Stimulated activated CD4-positive, alpha-beta T cell treated with anti-CD3 and anti-CD28 coated beads, TNF-alpha, amount 100 ng/mL, for 4 hours (primary cell): ENCODE results near the gene NLRX1.
"Not testable (repeated sequence)": the region's sequence is repeated elsewhere in the genome, so short reads cannot be mapped to it uniquely, and the experiment has no call there.

ENCODE experiments used
- DNase-seq, 3 experiments: peaks; one replicate each; pipeline ENCODE4 v3.0.0-alpha.2; 2020; ENCODE audit warnings: low read depth in 3 of 3

NLRX1 gene

DNA sequence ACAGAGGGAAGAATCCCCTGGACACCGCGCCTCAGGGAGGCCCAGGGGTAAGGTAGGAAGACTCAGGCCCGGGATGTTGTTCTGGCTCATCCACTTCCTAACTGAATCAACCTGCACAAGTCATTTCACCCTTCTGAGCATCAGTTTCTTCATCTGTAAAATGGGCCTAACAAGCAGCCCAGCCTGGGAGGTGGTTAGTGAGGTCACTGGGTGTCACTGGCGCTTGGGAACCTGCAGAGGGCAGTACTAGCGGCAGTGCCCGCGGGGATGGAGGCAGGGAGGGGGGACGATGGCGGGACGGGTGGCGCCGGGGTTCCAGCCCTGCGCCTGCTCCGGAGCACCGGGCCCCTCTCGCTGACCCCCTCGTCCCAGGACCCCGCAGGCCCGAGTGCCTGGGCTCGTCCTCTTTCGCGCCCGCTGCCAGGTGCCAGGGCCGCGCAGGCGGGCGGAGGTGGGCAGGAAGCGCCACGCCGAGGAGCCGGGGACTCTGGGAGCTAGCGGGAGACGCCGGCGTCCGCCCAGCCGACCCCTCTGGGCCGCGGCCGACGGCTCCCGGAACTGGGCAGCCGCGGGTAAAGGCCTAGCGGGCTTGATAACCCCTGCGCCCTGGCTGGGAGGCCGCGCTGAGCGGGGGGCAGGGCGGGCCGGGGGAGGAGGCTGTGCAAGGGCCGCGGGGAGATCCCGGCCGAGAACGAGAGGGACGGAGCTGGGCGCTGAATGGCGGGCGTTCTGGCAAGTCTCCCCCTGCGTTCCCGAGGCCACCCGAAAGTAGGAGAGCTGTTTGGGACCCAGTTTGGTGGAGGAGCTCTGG is at the start of gene NLRX1:
Gene NLRX1, plus strand, starts transcription at position 255 of the 811 bp plus-strand sequence. CDS start 2,679 bp downstream, outside the sequence.
- DNase-seq: peak; percentile 71 to 75 (median 73)

DNA sequence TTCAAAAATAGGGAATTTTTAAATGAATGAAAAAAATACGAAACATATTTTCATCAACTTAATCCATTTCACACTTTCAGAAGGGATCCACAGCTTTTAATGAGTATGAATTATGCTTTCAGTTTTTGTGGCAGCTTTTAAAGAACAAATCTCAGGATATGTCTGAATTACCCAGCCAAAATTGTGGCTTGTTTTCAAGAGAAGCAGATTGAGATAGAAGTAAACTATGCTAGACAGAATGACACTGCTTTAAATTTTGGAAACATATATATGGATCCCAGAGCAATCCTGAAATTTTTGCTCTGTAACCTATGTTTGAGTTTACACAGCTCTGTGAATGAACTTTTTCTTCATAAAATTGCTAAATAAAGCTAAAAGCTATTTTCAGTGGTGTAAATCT is 49.6 kb upstream of the NLRX1 start:
- no peak for DNase-seq

- DNase-seq: no peak
Measured at GRCh38 chr11:119120639-119121007, 47.9 kb upstream of the NLRX1 start.

- DNase-seq: peak; percentile 98 to 100 (median 100)
Measured at GRCh38 chr11:119121008-119121810, 47.3 kb upstream of the NLRX1 start, which contains the start of gene HINFP. TSS of gene HINFP (plus strand) at chr11:119121580. CDS start at chr11:119126945, 5,365 bp downstream.

DNA sequence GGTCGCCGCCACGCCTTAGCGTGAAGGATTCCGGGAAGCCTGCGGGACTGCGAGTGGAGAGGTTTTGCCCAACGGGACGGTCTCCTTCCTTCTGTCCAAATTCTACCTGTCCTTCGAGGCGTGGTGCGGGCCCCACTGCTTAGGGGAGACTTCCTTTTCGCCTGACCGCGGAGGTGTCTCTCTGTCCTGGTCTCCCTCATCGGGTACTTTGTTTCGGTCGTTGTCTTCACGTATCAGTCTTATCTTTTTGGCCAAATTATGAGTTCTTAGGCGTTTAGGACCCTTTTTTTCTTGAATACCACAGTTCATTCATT is 46.8 kb upstream of the NLRX1 start:
- DNase-seq: no peak

DNA sequence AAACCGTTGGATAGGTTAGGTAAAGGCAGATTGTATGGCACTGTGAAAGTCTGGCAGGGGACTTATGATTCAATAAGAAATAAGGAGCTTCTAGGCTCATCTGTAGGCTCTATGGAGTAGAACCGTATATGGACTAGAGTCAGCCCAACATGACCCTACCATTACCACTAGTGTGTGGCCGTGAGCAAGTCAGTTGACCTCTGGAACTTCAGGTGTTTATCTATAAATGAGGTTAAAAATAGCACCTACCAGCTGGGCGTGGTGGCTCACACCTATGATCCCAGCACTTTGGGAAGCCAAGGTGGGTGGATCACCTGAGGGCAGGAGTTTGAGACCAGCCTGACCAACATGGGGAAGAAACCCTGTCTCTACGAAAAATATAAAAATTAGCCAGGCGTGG is 42.7 kb upstream of the NLRX1 start:
- no peak for DNase-seq

- DNase-seq: no peak
Measured at GRCh38 chr11:119126675-119127268, 41.8 kb upstream of the NLRX1 start.

- DNase-seq: no peak
Measured at GRCh38 chr11:119130662-119131061, 37.9 kb upstream of the NLRX1 start.

DNA sequence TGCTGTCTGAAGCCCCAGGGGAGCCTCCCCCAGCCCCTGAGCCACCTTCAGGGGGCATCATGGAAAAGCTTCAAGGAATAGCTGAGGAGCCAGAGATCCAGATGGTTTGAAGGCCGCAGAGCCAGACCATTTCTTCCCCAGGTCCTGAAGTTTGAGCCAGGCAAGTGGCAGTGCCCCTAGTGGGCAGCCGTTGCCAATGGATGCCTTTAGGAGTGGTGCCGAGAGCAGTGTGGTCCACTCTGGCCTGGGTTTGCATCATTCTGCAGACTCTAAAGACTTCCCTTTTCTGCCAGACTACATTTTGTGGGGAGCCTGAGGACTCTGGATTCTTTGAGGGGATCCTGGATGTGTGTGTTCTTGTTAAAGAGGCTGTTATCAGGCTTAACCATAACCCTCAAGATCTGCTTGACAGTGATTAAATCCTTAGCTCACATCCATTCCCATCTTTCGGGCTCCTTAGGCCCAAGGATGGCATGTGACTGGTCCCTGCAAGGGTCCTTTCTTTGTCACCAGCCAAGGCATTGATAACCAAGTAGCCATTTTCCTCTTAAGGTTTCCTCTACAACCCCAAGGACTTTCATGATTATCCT is 34.0 kb upstream of the NLRX1 start:
- DNase-seq: no peak

- not testable (repeated sequence) for DNase-seq
Measured at GRCh38 chr11:119139276-119139675, 29.2 kb upstream of the NLRX1 start.

DNA sequence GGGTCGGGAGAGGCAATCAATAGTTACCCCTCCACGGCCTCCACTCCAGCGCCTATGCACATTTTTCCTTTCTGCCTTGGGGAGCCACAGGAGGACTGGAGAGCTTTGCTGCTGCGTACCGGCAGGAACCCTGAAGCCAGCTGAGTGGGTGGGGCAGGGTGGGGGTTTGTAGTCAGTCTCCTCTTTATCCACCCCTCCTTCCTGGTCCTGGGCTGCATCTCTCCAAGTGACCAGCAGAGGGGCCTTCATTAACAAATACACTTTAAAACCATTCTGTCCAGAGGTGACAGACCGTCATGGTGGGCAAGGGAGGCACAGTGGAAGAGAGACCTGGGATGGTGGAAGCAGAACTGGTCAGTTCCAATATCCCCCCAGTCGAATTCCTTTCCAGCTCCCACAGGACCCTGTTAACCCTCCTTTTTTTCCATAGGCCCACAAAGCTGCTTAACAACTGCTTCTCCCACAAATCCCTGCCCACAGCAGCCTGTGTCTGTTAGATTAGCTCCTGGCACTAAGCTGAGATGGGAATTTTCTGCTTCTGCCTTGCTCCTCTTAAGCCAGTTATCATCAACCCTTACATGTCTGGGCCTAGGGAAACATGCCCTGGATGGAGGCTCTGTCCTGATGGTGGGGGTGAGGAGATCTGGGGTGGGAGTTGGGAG is 23.6 kb upstream of the NLRX1 start:
- DNase-seq: no peak

GRCh38 chr11:119145551-119145950 is 23.0 kb upstream of the NLRX1 start:
- DNase-seq: no peak

GRCh38 chr11:119147604-119148333 is 20.8 kb upstream of the NLRX1 start:
- no peak for DNase-seq

DNA sequence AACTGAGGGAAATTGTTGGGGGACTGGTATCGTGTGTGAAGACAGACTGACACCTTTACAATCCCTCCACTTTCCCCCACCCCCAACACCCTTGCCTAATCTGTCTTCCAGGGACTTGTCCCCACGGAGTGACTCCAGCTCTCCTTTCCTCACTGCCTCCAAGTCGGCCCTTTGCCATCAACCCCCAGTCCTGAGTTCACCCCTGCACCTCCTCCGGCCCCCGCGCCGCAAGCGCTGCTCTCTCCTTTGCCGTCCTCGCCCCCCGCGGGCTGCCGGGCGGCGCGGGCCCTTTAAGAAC is 19.9 kb upstream of the NLRX1 start:
- no peak for DNase-seq

GRCh38 chr11:119149018-119149785 is 19.3 kb upstream of the NLRX1 start, which contains the start of gene ABCG4:
TSS of gene ABCG4 (plus strand) at chr11:119149052. CDS start at chr11:119149966, 914 bp downstream.
- peak in 1 of 3 experiments; percentile 23 for DNase-seq

- no peak for DNase-seq
Measured at GRCh38 chr11:119149786-119150275, 18.7 kb upstream of the NLRX1 start.

DNA sequence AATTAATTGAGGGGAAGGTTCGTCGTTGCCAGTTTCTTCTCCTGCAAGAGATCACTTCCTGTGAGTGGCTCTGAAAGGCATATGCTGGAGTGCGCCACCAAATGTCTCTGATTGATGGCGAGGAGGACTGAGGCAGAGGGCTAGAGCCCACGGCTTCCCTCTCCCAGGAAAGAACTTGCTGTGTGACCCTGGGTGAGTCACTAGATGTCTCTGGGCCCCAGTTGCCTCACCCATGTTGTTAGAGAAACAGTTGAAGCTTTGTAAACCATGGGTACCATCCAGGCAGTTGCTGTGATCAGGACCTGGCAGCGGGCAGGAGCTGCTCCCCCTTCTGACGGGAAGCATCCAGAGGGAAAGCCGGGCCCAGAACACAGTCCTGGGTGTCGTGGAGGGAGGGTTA is 16.5 kb upstream of the NLRX1 start:
- no peak for DNase-seq

- DNase-seq: no peak
Measured at GRCh38 chr11:119152604-119153003, 15.9 kb upstream of the NLRX1 start.

- no peak for DNase-seq
Measured at GRCh38 chr11:119153049-119153818, 15.3 kb upstream of the NLRX1 start.
